Endodermal cell (in vitro differentiated cells): ENCODE results near the gene CXCL6. TPM values are rescaled to one million over a fixed set of nuclear protein-coding genes. Genes with fewer than 3 reads are reported as not detected.

Experiments used
- DNase-seq: peaks from one replicate; pipeline ENCODE4 v3.0.0-alpha.2; 2017
- H3K27ac ChIP-seq: 2 replicates; pipeline ENCODE4 v1.5.1; 2013; ENCODE audit warnings: mild to moderate bottlenecking, low read depth, low read length, moderate library complexity
- H3K27me3 ChIP-seq: 2 replicates; pipeline ENCODE4 v1.6.1; 2013; ENCODE audit warnings: mild to moderate bottlenecking, low read length, moderate library complexity; ENCODE audit not compliant: insufficient read depth, control insufficient read depth, poor library complexity, severe bottlenecking
- H3K36me3 ChIP-seq: 2 replicates; pipeline ENCODE4 v1.7.0; 2013; ENCODE audit warnings: mild to moderate bottlenecking, low read length, moderate library complexity; ENCODE audit not compliant: control insufficient read depth, insufficient read depth
- H3K4me1 ChIP-seq: one replicate; pipeline ENCODE4 v1.7.0; 2013; ENCODE audit warnings: low read length; ENCODE audit not compliant: control insufficient read depth, insufficient read depth
- H3K4me3 ChIP-seq: 2 replicates; pipeline ENCODE4 v1.5.1; 2013; ENCODE audit warnings: mild to moderate bottlenecking, low read length, moderate library complexity
- H3K9ac ChIP-seq: 2 replicates; pipeline ENCODE4 v1.6.1; 2013; ENCODE audit warnings: mild to moderate bottlenecking, low read length, moderate library complexity; ENCODE audit not compliant: poor library complexity, severe bottlenecking; ENCODE audit errors: extremely low read depth
- H3K9me3 ChIP-seq: 2 replicates; pipeline ENCODE4 v1.6.1; 2013; ENCODE audit warnings: mild to moderate bottlenecking, low read length, moderate library complexity; ENCODE audit not compliant: control insufficient read depth
- H3K27ac Mint-ChIP-seq: 2 replicates; pipeline ENCODE4 v1.8.0; 2020; ENCODE audit warnings: mixed read lengths
- H3K27me3 Mint-ChIP-seq: 2 replicates; pipeline ENCODE4 v1.8.0; 2021; ENCODE audit warnings: mild to moderate bottlenecking, mixed read lengths; ENCODE audit not compliant: insufficient read depth
- H3K36me3 Mint-ChIP-seq: 2 replicates; pipeline ENCODE4 v1.8.0; 2020; ENCODE audit warnings: low read depth, mixed read lengths
- H3K4me1 Mint-ChIP-seq: 2 replicates; pipeline ENCODE4 v1.8.0; 2020; ENCODE audit warnings: mixed read lengths
- H3K4me3 Mint-ChIP-seq: 2 replicates; pipeline ENCODE4 v1.8.0; 2020; ENCODE audit warnings: mild to moderate bottlenecking, moderate library complexity, mixed read lengths
- H3K9me3 Mint-ChIP-seq: 2 replicates; pipeline ENCODE4 v1.8.0; 2020; ENCODE audit warnings: mild to moderate bottlenecking, mixed read lengths
- CTCF ChIP-seq: fragments of 200-600 bp; sonication (generic); conservative IDR thresholded peaks from 2 replicates; pipeline ENCODE4 v1.5.0; 2021; ENCODE audit warnings: antibody characterized with exemption, mild to moderate bottlenecking
- WGBS, 2 experiments: methylation state at CpG; one replicate each; pipeline versions ENCODE4 v1.1.5 to v1.1.7; 2013; ENCODE audit warnings: missing lambda C conversion rate in 2 of 2, mixed read lengths in 1 of 2; ENCODE audit not compliant: insufficient coverage in 1 of 2, insufficient read length in 1 of 2; 5-methylcytosine and 5-hydroxymethylcytosine counted together
- total RNA-seq, 2 donors: library from RNA; stranded (reverse); fragmentation: NEBNext Ultra II Directional in 1 of 2; extraction: Animal tissue kit (Norgen Biotek cat#: 25700) in 1 of 2; gene quantifications; 2 replicates in 1 of 2; 3 replicates in 1 of 2; pipeline ENCODE4 v1.2.1, GENCODE V29; 2021

CXCL6 gene
- total RNA-seq, 2 donors from 2014 or later = 0.46 to 1.2 TPM

GRCh38 chr4:73841243-73841925 lies 4.9 kb downstream of the CXCL6 start:
- WGBS, 2 experiments = 71% methylated on average over 4 of the region's 4 CpGs; no CpG with 5 or more reads in 1 of the 2 experiments
- Histone ChIP-seq H3K36me3 (no peaks in the 10 kb centered on the region), H3K9me3 (no peaks in the 10 kb centered on the region), H3K4me1 (no peaks in the 10 kb centered on the region), H3K4me3 (no peak overlapping the region), H3K27ac (no peak overlapping the region), H3K9ac (no peak overlapping the region), H3K27me3 (peaks cover 33% of the 10 kb centered on the region)
- no peak overlapping the region for H3K27ac Mint-ChIP-seq
- H3K9me3 Mint-ChIP-seq = no peaks in the 10 kb centered on the region
- H3K4me3 Mint-ChIP-seq = no peak overlapping the region
- no peaks in the 10 kb centered on the region for H3K36me3 Mint-ChIP-seq
- H3K27me3 Mint-ChIP-seq = peaks cover 40% of the 10 kb centered on the region
- DNase-seq = no peak
- no peak for TF ChIP-seq CTCF
- peaks cover 25% of the 10 kb centered on the region for H3K4me1 Mint-ChIP-seq

- Histone ChIP-seq H3K9ac (no peak overlapping the region), H3K4me1 (no peaks in the 10 kb centered on the region), H3K9me3 (no peaks in the 10 kb centered on the region), H3K27me3 (peaks cover 20% of the 10 kb centered on the region), H3K27ac (no peak overlapping the region), H3K36me3 (no peaks in the 10 kb centered on the region), H3K4me3 (no peak overlapping the region)
- Mint-ChIP-seq H3K4me3 (no peak overlapping the region), H3K27ac (no peak overlapping the region), H3K36me3 (no peaks in the 10 kb centered on the region), H3K27me3 (peaks cover 33% of the 10 kb centered on the region), H3K9me3 (no peaks in the 10 kb centered on the region), H3K4me1 (peaks cover 22% of the 10 kb centered on the region)
- DNase-seq = no peak
- TF ChIP-seq CTCF = no peak
Observed at GRCh38 chr4:73842696-73843095, 6.2 kb downstream of the CXCL6 start.

GRCh38 chr4:73843369-73843768 lies 6.9 kb downstream of the CXCL6 start:
- Mint-ChIP-seq H3K27ac (no peak overlapping the region), H3K27me3 (peaks cover 33% of the 10 kb centered on the region), H3K9me3 (no peaks in the 10 kb centered on the region), H3K4me3 (no peak overlapping the region), H3K36me3 (no peaks in the 10 kb centered on the region), H3K4me1 (peaks cover 22% of the 10 kb centered on the region)
- Histone ChIP-seq H3K27me3 (peaks cover 13% of the 10 kb centered on the region), H3K9me3 (no peaks in the 10 kb centered on the region), H3K27ac (no peak overlapping the region), H3K36me3 (no peaks in the 10 kb centered on the region), H3K4me1 (no peaks in the 10 kb centered on the region), H3K4me3 (no peak overlapping the region), H3K9ac (no peak overlapping the region)
- no peak for TF ChIP-seq CTCF
- DNase-seq = no peak
